ENCODE results near the gene BTG2.

Gene BTG2

GRCh38 chr1:203276916-203277545 is 28.3 kb upstream of the BTG2 start:
- no peak for TF ChIP-seq CTCF (IDR thresholded peaks at IDR 0.05; ENCODE audit: low read depth, low read length)
- no peak overlapping the region for H3K4me3 ChIP-seq (replicated peaks in 1 of 2; ENCODE audit: low read depth in 2 of 2, low read length in 2 of 2)
- DNase-seq (ENCODE audit: low read depth in 2 of 2) = no peak

- TF ChIP-seq CTCF (IDR thresholded peaks at IDR 0.05; ENCODE audit: low read depth, low read length) = no peak
- peak overlapping the region; percentile 4 to 10 for H3K4me3 ChIP-seq (replicated peaks in 1 of 2; ENCODE audit: low read depth in 2 of 2, low read length in 2 of 2)
- DNase-seq (ENCODE audit: low read depth in 2 of 2) = peak; percentile 61 to 95
Observed at GRCh38 chr1:203278082-203278884, 27.0 kb upstream of the BTG2 start.

GRCh38 chr1:203278885-203279406 is 26.4 kb upstream of the BTG2 start:
- no peak for TF ChIP-seq CTCF (IDR thresholded peaks at IDR 0.05; ENCODE audit: low read depth, low read length)
- DNase-seq (ENCODE audit: low read depth in 2 of 2) = peak in 1 of 2 donors; percentile 40
- H3K4me3 ChIP-seq (replicated peaks in 1 of 2; ENCODE audit: low read depth in 2 of 2, low read length in 2 of 2) = no peak overlapping the region

- no peak overlapping the region for H3K4me3 ChIP-seq (replicated peaks in 1 of 2; ENCODE audit: low read depth in 2 of 2, low read length in 2 of 2)
- DNase-seq (ENCODE audit: low read depth in 2 of 2) = no peak
- TF ChIP-seq CTCF (IDR thresholded peaks at IDR 0.05; ENCODE audit: low read depth, low read length) = no peak
Observed at GRCh38 chr1:203280061-203280460, 25.3 kb upstream of the BTG2 start.

- peak; percentile 18 for TF ChIP-seq CTCF (IDR thresholded peaks at IDR 0.05; ENCODE audit: low read depth, low read length)
- H3K4me3 ChIP-seq (replicated peaks in 1 of 2; ENCODE audit: low read depth in 2 of 2, low read length in 2 of 2) = no peak overlapping the region
- DNase-seq (ENCODE audit: low read depth in 2 of 2) = no peak
Observed at GRCh38 chr1:203281033-203281432, 24.3 kb upstream of the BTG2 start.

- H3K4me3 ChIP-seq (replicated peaks in 1 of 2; ENCODE audit: low read depth in 2 of 2, low read length in 2 of 2) = no peak overlapping the region
- TF ChIP-seq CTCF (IDR thresholded peaks at IDR 0.05; ENCODE audit: low read depth, low read length) = no peak
- no peak for DNase-seq (ENCODE audit: low read depth in 2 of 2)
Observed at GRCh38 chr1:203281851-203282661, 23.3 kb upstream of the BTG2 start.

All from cardiac fibroblast (primary cell).